Caki2 (cell line): ENCODE results near the gene RNU1-4. TPM values are rescaled to one million over a fixed set of nuclear protein-coding genes. Genes with fewer than 3 reads are reported as not detected.
"Not testable (repeated sequence)": the region's sequence is repeated elsewhere in the genome, so short reads cannot be mapped to it uniquely, and the experiment has no call there.

Source experiments
- DNase-seq: peaks from one replicate; pipeline ENCODE4 v3.0.0-alpha.2; 2015; ENCODE audit warnings: low read depth
- in situ Hi-C: cut with HindIII; loops from 2 replicates; pipeline ENCODE4 v1.10.0; 2016; ENCODE audit warnings: low sequenced_read_pairs, low pct_unique_long_range_greater_than_20kb, mixed read lengths
- total RNA-seq: library from RNA; depleted of rRNA; stranded (reverse); fragments of >200 nt; shearing (Covaris generic); gene quantifications from 2 replicates; pipeline ENCODE4 v1.2.3, GENCODE V29; 2014; ENCODE audit warnings: low replicate concordance

Gene RNU1-4
- total RNA-seq, 1 experiment from 2014 or later: not detected

DNA sequence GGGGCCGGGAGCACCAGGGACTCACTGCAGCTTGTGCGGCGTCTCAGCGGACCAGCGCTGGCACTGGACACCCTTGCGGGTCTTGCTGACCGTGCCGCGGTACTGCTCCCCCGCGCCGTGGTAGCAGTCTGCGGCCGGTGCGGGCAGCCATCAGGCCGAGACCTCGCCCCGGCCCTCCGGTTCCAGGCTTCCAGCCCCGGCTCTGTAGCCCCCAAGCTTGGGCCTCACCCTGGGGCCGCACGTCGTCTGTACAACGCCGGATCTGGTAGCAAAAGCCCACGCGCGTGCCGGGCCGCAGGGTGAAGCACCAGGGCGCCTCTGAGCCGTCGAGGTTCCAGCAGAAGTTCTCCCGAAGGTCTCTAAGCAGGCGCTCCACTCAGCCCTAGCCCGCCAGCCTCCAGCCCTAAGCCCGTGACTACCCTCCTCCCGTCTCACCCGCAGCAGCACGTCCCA is 18.8 kb downstream of the RNU1-4 start:
- in situ Hi-C loops, DNase-seq: not testable (repeated sequence)

DNA sequence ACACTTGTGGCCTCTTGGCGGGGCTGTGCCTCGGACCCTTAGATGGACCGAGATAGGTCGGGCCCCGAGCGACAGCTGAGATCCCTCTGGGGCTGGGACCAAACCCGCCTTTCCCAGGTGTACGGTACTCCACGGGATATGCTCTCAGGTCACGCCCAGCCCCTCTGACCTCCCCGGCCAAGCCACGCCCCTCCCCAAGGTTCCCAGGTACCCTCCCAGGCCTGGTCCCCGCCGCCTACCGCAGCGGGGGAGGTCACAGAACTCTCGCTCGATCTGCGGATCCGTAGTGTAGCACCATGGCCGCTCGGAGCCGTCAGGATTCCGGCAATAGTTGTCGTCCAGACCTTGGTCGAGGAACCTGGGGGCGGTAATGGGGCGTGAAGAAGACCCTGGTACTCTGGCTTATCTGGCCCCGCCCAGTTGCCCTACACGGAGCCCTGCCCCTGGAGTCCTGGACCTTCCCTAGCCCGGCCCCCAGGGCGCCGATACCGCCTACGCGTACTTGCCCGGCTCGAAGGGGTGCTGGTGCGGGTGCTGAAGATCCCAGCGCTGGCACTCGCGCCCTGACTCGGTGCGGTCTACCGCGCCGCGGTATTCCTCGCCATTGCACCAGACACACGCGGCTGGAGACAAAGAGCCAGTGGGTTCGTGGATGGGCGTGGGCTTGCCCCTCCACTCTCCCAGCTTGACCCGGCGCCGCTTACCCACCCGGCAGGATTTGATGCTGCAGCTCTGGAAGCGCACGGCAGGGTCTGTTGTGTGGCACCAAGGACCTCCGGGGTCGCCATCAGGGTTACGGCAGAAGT is 19.5 kb downstream of the RNU1-4 start:
- DNase-seq, in situ Hi-C loops: not testable (repeated sequence)

DNA sequence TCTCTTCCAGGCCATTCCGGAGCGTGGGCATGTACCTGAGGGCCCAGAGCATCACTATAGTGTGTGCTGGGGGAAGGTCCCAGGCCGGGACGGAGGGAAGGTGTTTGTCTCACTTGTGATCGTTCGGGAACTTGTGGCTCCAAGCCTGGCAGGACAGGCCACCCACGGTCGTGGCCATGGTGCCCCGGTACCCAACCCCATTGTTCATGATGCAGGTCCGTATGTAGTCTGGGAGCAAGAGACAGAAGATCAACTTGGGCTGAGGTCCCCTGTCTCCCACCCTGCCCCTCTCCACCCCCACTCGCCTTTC is 20.1 kb downstream of the RNU1-4 start:
- in situ Hi-C loops, DNase-seq: not testable (repeated sequence)

DNA sequence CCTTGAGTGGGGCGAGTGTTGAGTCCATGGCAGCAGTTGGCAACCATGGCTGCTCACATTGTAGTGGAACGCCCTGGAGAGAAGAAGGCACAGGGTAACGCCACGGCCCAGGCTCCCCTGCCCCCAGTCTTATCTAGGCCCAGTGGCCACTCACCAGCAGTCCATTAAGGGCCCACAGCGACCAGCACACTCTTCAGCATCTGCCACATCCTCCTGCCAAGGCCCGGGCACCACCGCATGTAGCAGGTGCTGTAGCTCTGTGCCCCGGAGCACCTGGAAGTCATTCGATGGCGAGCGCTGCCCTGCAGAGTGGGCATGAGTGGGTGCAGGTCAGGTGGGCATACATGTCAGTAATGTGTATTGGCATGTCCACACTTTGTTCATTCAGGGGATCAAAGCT is 20.5 kb downstream of the RNU1-4 start:
- in situ Hi-C loops: not testable (repeated sequence)

DNA sequence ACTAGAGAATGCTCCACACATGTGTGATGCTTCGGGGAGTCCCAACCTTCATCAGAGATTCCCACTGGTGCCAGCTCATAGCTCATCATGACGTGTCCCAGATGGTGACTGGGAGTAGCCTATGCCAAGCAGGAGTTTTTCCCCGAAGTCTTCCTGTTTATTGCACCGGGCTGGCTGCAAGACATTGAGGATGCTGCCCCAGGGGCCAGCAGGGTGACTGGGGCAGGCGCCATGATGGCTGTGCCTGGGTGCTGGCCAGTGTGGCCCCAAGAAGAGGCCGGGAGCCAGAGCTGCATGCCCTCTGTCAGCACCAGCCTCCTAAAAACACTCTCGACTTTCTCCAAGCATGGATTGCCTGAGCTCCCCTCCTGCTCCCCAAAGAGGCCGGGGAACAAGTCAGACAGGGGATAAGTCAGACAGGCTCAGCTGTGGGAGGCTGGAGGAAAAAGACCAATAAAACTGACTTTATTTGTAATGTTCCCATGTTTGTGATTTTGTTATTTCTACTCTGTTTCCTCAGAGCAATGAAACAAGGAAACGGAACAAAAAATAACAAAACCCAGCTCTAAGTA is 24.0 kb downstream of the RNU1-4 start:
- peak; percentile 92 for DNase-seq
- in situ Hi-C loops: not testable (repeated sequence)

More for the DNA sequence above, 20.5 kb downstream of the RNU1-4 start:
- DNase-seq: not testable (repeated sequence)

DNA sequence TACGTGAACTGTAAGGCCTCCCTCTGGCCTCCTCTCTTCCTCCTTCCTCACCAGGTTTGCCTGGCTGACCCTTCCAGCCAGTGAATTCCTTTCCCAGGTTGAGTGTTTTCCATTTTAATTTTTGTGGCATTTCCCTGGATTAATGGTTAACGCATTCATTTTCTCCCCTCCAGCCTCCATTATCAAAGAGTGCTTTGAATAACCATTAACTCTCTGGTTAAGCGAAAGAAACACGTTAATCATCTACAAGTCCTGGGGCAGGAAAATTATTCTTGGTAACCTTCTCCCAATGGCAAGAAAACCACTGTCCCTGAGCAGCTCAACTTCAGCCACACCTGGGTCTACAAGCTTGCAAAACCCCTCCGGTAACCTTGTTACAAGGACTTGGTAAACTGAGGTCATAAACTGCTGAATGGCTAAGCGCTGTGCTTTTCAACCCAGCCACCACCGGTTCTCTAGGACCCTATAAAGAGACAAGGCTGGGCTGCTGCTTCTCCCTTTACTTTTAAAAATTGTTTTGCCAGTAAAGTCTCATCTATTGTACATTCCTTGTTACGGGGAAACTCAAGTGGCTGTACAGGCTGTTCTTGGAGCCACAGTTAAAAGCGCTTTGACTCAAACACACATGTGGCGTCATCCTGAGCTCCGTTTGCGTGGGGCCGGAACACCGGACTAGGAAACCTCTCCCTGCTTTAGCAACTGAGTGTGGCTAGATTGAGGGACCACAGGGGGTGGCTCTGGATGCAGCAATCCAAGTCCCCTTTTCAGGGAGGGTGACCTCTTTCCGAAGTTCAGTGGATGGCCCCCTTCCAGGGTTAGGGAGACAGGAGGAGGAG is 24.7 kb downstream of the RNU1-4 start:
- peak; percentile 96 for DNase-seq
- in situ Hi-C loops: not testable (repeated sequence)

DNA sequence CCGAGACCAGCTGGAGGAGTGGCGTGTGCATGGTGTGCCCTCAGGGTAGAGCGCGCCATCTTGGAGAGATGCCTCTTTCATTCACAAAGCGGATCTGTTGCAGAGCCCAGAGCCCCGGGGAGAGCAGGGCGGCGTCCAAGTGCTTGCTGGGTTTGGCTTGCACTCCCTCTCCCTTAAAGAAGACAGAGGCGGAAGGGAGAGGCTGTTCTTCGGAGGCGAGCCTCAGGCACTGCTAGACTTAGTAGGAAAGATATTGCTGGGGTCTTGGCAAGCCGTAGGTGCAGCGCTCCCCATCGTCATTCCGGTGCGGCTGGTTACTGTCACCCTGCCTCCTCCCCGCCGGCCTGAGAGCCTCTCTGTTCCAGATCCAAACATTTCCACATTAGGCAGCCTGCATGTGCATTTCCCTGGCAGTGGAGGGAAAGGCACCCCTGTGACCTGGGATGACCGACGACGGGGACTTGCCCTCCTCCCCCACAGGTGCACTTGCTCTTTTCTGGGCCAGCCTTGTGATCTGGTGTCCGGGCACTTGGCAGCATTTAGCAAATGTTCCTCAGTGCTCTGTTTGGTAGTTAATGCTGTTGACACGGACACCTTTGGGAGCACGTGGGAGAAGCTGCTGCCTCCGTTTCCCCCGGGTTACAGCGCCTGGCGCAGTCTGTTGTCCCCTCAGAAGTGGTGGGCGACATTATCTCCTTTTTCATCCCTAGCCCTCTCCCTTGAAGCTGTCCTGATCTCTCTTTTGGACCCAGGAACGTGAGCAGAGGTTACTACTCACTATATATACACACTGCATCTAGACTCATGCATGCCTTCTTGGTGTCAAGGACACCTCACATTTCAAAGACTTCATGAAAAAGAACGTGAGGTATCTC is 25.7 kb downstream of the RNU1-4 start:
- not testable (repeated sequence) for DNase-seq

DNA sequence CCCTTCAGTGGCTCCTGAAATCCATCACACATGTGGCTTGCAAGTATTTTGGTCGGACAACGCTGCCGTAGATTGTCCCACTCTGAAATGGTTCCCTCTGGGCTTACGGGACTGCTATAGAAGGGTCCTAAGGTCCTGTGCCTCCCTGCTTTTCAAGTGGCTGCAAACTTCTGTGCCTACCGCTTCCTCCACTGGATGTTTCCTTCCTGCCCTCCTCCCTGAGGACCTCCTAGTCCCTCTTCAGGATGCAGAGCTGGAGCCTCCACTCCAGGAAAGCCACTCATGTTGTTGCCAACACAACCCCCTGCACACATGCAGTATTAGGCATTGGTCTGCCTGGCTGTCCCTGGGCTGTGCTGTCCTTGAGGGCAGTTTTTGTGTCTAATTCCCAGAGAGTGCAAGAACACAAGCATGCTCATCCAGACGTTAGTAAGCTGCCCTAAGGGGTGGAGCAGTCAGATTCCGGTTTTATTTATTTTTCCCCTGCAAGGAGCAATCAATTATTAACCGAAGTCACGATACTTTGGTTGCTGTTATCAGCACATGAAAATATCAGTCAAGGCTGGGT is 26.5 kb downstream of the RNU1-4 start:
- in situ Hi-C loops: not testable (repeated sequence)

More for the DNA sequence above, 25.7 kb downstream of the RNU1-4 start:
- in situ Hi-C loops: not testable (repeated sequence)

DNA sequence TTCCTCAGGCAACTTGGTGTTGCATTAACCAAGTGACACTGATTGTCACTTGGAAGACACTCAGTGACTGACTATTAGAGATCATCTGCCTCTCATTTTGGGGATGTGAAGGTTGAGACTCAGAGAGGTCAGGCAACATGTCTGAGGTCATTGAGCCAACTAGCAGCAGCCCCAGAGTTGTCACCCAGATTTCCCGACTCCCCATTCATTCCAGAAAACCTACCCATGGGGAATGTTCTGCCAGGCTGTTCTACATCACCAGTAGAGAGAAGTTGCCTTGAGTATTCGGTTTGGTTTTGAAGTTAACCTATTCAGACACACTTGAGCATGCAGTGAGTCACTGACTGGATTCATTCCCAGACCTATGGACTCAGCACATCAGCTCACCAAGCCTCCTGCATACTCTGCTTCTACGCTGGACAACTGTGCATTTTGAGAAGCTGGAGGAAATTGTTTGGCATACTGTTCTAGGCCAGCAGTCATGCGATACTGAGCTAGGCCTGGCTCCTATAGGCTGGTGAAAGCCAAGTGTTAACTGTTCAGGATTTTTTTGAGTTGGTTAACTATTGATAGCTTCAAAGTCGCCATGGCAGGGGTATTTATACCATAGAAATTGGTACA is 29.9 kb downstream of the RNU1-4 start:
- in situ Hi-C loops: not testable (repeated sequence)
- DNase-seq: peak; percentile 96

More for the DNA sequence above, 26.5 kb downstream of the RNU1-4 start:
- DNase-seq: peak; percentile 66

DNA sequence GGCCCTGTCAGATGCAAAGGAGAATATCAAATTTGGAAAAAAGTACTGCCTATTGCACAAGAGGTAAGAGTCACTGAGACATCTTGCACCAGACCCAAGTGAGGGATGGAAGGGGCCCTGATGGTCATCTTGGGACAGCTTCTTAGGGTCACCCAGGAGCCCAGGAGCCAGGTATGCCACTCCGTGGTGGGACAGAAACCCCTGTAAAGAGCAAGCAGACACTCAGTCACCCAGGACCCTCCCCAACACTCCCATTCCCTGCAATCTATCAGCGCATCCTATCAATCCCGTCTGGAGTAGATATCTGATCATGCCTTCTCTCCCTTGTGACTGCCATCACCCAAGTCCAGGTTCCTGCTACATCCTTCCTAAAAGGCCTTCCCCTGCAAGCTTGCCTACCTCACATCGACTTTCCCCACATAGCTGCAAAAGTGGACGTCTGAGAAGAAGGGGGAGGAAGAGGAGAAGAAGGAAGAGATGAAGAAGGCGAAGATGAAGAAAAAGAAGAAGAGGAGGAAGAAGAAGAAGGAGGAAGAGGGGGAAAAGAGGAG is 30.7 kb downstream of the RNU1-4 start:
- in situ Hi-C loops: not testable (repeated sequence)
- DNase-seq: peak; percentile 41

DNA sequence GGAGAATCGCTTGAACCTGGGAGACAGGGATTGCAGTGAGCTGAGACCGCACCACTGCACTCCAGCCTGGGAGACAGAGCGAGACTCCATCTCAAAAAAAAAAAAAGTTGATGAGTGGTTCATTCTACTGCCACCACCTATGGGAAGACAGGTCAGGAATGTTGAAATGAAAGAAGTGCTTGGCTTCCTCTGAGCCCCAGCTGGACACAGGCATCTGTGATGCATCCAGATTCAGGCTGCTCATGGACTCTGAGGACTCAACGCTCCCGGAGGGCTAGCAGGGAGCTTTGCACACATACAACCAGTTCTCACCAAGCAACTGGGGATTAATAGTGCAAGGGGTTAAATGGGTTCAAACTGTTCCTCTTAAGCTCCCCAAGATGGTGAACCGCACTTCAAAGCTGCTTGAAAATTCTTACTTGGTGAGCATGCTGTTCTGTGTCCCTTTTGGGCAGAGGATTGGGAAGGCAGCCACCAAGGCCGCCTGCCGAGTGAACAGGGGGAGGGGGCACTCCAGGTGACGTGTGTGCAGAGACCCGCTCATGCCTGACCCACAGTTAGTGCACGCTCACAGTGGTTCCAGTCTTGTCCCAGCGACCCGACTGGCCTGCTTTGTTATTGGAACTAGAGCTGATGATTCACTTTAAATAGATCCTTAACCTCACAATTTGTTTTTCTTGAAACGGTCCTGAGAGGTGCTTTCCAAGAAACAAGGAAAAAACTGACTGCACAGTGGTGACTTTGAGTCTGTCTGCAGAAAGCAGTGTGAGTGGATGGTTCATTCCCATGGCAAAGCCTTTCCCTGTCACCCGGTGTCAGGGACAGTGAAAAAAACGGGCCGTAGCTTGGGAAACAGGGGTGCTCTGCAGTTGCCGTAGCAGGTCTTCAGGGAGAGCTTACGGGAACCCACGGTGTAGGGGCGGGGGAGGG is 32.2 kb downstream of the RNU1-4 start:
- peak; percentile 98 for DNase-seq
- in situ Hi-C loops: not testable (repeated sequence)

DNA sequence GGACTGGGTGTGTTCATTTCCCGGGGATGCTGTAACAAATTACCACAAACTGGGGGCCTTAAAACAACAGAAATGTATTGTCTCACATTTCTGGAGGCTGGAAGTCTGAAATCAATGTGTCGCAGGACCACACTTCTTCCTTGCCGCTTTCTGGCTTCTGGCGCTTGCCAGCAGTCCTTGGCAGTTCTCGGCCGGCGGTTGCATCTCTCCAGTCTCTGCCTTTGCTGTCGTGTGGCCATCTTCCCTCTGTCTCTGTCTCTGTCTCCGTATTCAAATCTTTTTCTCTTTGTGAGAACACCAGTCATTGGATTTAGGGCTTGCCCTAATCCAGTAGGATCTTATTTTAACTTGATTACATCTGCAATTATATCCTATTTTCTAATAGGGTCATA is 32.9 kb downstream of the RNU1-4 start:
- in situ Hi-C loops, DNase-seq: not testable (repeated sequence)

DNA sequence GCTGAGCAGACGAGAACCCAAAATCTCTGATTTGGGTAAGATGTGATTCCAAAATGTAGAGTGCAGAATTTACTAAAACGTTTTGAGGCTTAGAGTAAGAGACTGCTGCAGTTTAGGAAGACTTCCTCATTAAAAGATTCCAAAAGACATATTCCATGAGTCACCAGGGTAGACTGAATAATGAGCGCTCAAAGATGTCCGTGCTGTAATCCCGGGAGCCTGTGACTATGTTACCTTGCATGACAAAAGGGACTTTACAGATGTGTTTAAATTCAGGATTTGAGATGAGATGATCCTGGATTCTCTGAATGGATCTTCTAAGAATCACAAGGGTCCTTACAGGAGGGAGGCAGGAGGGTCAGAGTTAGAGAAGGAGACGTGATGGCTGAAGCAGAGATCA is 33.4 kb downstream of the RNU1-4 start:
- DNase-seq, in situ Hi-C loops: not testable (repeated sequence)

DNA sequence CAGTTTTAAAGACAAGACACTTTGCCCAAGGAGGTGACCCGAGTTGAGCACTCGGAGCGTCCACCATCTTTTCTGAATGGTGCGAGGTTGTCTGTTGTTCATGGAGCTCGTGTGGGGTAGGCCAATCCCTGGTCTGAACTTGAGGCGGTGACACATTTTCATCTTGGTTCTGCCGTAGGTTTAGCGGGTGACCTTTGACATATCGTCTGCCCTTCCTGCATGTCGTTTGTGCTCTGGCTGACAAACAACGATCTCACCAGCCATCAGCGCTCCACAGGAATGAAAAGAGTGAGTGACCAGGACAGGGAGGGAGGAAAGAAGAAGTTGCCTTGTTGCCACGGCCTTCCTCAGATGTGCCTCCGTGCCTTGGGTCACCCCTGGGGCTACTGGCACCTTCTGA is 34.5 kb downstream of the RNU1-4 start:
- DNase-seq, in situ Hi-C loops: not testable (repeated sequence)

DNA sequence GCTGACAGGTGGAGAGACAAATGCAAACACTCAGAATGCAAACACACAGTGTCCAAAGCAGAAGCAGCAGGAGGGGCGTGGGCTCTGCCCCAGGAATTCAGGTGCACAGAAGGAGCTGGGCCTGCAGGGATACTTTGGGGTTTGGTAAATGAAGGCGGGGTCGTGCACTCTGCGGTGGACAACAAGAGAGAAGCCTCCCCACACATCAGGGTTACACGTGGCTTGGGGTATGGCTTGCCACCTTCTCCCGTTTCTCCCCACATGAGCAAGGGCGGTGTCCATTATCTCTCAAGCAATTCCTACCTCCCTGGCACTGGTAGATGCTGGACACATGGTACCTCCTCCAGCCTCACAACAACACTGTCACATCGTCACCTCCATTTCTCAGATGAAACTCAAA is 35.0 kb downstream of the RNU1-4 start:
- in situ Hi-C loops, DNase-seq: not testable (repeated sequence)

DNA sequence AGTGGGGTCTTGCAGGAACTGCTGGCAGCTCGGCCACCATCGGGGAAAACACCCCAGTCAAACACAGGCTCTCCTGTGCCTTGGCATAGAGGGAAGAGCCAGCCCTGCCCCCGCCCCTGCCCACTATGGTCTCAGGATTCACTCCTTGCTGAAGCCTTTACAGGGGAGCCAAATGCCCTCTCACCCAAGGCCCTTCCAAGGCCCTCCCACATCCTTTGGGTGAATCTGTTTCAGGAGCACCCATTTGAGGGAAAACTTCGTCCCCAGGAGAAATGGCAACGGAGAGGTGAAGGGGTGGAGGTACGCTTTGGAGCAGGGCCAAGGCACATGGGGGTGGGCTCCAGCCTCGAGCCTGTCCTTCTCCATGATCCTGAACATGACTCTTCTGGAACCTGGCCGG is 35.9 kb downstream of the RNU1-4 start:
- in situ Hi-C loops, DNase-seq: not testable (repeated sequence)
